ENCODE measurements around the gene MLYCD.
"Not testable (repeated sequence)": the region's sequence is repeated elsewhere in the genome, so short reads cannot be mapped to it uniquely, and the experiment has no call there.

Gene MLYCD

GRCh38 chr16:83940630-83941378 is 41.9 kb downstream of the MLYCD start:
- no peak for DNase-seq (ENCODE audit: low spot score)

- DNase-seq (ENCODE audit: low spot score): not testable (repeated sequence)
Observed at GRCh38 chr16:83941546-83941945, 42.6 kb downstream of the MLYCD start.

GRCh38 chr16:83942074-83942473 is 43.2 kb downstream of the MLYCD start:
- no peak for DNase-seq (ENCODE audit: low spot score)

- DNase-seq (ENCODE audit: low spot score): no peak
Observed at GRCh38 chr16:83942815-83943515, 44.0 kb downstream of the MLYCD start.

GRCh38 chr16:83943516-83944050 is 44.7 kb downstream of the MLYCD start:
- DNase-seq (ENCODE audit: low spot score): no peak

- DNase-seq (ENCODE audit: low spot score): no peak
Observed at GRCh38 chr16:83945587-83945986, 46.7 kb downstream of the MLYCD start.

- DNase-seq (ENCODE audit: low spot score): no peak
Observed at GRCh38 chr16:83946154-83946780, 47.4 kb downstream of the MLYCD start.

GRCh38 chr16:83946781-83947566 is 48.1 kb downstream of the MLYCD start:
- DNase-seq (ENCODE audit: low spot score): no peak

- no peak for DNase-seq (ENCODE audit: low spot score)
Observed at GRCh38 chr16:83947642-83948234, 48.8 kb downstream of the MLYCD start.

- DNase-seq (ENCODE audit: low spot score): no peak
Observed at GRCh38 chr16:83948914-83949723, 50.2 kb downstream of the MLYCD start.

- DNase-seq (ENCODE audit: low spot score): no peak
Observed at GRCh38 chr16:83949724-83950001, 50.7 kb downstream of the MLYCD start.

- not testable (repeated sequence) for DNase-seq (ENCODE audit: low spot score)
Observed at GRCh38 chr16:83950862-83951399, 52.0 kb downstream of the MLYCD start.

GRCh38 chr16:83951544-83951943 is 52.6 kb downstream of the MLYCD start:
- no peak for DNase-seq (ENCODE audit: low spot score)

- no peak for DNase-seq (ENCODE audit: low spot score)
Observed at GRCh38 chr16:83952587-83952939, 53.6 kb downstream of the MLYCD start.

- DNase-seq (ENCODE audit: low spot score): peak; percentile 92
Observed at GRCh38 chr16:83952940-83953795, 54.3 kb downstream of the MLYCD start, which contains the start of gene OSGIN1. TSS of gene OSGIN1 (plus strand) at chr16:83953240. CDS start at chr16:83957672, 4,432 bp downstream.

- peak; percentile 49 for DNase-seq (ENCODE audit: low spot score)
Observed at GRCh38 chr16:83953796-83954576, 55.1 kb downstream of the MLYCD start.

GRCh38 chr16:83954577-83955016 is 55.7 kb downstream of the MLYCD start:
- DNase-seq (ENCODE audit: low spot score): peak; percentile 28

GRCh38 chr16:83955218-83956130 is 56.6 kb downstream of the MLYCD start:
- no peak for DNase-seq (ENCODE audit: low spot score)
